ENCODE measurements around the gene VWA1.
A peak's percentile ranks its signal among the peaks of the same experiment; 100 is the strongest.

The VWA1 gene, protein sequence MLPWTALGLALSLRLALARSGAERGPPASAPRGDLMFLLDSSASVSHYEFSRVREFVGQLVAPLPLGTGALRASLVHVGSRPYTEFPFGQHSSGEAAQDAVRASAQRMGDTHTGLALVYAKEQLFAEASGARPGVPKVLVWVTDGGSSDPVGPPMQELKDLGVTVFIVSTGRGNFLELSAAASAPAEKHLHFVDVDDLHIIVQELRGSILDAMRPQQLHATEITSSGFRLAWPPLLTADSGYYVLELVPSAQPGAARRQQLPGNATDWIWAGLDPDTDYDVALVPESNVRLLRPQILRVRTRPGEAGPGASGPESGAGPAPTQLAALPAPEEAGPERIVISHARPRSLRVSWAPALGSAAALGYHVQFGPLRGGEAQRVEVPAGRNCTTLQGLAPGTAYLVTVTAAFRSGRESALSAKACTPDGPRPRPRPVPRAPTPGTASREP

GRCh38 chr1:1435106-1435903 is at the start of gene VWA1:
TSS of gene VWA1 (plus strand) at chr1:1435690. CDS start at chr1:1435749, 59 bp downstream.
- DNase-seq (ENCODE audit: low spot score) = peak; percentile 83

- no peak for DNase-seq (ENCODE audit: low spot score)
Measured at GRCh38 chr1:1385931-1386330, 49.6 kb upstream of the VWA1 start.

DNA sequence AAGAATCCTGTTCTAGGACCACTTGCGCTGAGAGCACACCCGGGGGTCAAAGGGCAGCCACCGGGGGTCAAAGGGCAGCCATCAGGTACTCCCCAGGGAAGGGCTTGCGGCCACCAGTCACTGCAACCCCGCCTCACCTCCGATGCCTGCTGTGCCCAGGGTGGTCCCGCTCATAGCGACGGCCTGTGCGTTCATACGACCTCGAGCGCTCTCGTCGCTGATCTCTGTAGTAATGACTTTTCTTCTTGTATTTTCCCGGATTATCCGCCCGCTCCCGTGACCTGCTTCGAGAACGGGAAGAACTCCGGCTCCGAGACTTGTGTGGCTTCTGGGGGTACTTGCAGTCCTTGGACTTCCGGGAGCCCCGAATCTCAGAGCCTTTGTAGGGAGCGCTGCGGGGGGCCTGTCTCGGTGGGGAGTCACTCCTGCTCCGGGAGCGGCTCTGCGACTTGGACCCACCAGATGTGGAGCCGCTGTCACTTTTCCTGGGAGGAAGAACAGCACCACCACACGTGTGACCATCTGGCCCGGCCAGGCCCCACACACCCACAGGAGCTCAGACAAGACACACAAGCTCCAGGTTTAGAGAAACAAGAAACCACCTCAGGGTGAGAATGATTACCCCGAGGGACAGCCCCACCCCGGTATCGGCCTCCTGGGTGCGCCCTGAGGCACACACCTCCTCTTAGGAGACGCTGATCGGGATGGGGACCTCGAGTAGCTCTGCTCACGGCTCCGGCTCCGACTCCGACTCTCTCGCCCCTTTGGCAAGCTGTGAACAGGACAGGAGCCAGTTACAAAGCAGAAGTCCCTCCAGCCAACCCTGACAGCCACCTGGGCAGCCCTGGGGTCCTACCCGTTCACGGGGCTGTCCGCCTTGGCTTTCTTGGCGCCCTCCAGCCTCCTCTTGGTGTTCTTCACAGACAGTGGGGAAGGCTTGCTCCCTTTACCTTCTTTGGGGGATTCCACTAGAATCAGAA is 48.1 kb upstream of the VWA1 start:
- DNase-seq (ENCODE audit: low spot score) = no peak

DNA sequence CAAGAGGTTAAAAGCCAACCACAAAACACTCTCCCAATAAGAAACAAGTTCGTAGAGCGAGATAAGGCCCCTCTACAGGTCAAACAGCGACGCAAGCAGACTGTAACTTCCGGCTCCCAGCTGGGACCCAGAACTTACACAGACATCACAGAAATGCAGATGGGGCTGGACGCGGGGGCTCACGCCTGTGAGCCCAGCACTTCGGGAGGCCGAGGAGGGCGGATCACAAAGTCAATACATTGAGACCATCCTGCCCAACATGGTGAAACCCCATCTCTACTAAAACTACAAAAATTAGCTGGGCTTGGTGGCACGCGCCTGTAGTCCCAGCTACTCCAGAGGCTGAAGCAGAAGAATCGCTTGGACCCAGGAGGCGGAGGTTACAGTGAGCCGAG is 47.4 kb upstream of the VWA1 start:
- no peak for DNase-seq (ENCODE audit: low spot score)

- DNase-seq (ENCODE audit: low spot score) = no peak
Measured at GRCh38 chr1:1390675-1391074, 44.8 kb upstream of the VWA1 start.

- DNase-seq (ENCODE audit: low spot score) = no peak
Measured at GRCh38 chr1:1391225-1391624, 44.3 kb upstream of the VWA1 start.

- no peak for DNase-seq (ENCODE audit: low spot score)
Measured at GRCh38 chr1:1393014-1393413, 42.5 kb upstream of the VWA1 start.

DNA sequence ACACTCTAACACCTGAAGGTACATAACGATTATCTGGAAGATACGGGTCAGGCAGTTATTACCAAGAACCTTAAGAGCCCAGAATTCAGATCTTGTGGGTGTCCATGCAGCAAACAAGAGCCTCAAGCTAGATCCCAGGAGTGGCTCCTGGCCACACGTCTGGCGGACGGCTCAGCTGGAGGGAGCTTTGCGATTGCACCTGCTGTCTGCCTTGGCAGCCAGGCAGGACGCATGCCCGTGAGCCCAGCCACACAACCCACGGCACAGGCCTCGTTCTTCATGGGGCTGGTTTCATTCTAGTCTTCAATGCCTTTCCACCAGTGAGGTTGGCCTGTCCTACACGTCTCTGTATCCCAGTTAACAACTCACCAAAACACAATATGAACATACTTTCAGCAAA is 42.1 kb upstream of the VWA1 start:
- no peak for DNase-seq (ENCODE audit: low spot score)

- no peak for DNase-seq (ENCODE audit: low spot score)
Measured at GRCh38 chr1:1394116-1394515, 41.4 kb upstream of the VWA1 start.

- DNase-seq (ENCODE audit: low spot score) = no peak
Measured at GRCh38 chr1:1395166-1395565, 40.3 kb upstream of the VWA1 start.

- DNase-seq (ENCODE audit: low spot score) = no peak
Measured at GRCh38 chr1:1397839-1398523, 37.5 kb upstream of the VWA1 start.

DNA sequence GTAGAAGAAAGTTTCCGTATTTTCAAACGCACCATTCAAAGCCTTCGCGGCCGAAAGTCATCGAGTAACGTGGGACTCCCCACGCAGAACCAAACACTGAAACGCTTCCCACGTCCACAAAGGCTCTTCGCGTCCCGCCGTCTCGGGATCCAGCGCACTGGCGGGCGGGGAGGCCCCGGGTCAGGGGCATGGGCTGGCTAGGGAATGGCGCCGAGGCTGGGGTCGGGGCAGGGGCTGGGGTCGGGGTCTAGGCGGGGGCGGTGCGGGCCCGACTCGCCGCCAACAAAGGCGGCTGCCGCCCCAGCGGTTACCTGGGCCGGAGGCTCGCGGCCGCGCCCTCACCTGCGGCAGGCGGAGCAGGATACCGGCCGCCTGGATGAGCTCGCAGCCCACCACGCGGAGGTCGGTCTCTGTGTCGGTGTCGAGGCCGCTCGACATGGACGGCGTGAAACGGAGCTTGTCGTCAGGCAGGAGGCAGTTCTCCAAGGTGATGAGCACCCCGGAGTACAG is 36.8 kb upstream of the VWA1 start:
- no peak for DNase-seq (ENCODE audit: low spot score)

- DNase-seq (ENCODE audit: low spot score) = peak; percentile 99
Measured at GRCh38 chr1:1399187-1399871, 36.2 kb upstream of the VWA1 start, which contains the start of gene CCNL2. TSS of gene CCNL2 (minus strand) at chr1:1399335. CDS start at chr1:1399306, 29 bp downstream.

DNA sequence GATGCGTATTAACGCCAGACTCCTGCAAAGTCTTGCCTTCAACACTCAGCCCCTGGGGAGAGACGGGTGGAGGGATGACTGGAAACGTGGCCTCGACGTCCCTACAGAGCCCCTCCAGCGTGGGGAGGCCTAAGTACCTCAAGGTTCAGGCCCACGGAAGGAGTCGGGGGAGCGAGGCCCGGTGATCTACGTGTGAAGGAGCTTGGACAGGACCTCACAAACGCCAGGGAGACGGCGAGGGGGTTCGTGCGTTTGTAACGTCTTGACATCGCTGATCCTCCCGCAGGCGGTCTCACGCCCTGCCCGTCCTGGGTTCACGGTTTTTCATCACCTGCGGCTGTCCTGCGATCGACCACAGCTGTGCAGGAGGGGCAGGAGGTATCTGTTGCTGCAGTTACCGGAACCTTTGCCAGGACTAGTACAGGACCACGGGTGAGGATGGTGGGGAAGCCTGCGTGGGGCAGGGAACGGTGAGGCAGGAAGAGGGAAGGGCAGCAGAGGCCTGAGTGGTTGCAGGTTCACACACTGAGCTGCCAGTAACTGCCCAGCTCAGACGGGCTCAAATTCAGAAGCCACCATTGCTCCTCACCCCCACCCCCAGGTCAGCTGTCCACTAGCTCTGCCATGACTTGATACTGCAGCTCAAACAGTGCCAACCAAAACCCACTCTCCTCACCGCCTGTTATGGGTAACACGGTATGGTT is 35.5 kb upstream of the VWA1 start:
- no peak for DNase-seq (ENCODE audit: low spot score)

DNA sequence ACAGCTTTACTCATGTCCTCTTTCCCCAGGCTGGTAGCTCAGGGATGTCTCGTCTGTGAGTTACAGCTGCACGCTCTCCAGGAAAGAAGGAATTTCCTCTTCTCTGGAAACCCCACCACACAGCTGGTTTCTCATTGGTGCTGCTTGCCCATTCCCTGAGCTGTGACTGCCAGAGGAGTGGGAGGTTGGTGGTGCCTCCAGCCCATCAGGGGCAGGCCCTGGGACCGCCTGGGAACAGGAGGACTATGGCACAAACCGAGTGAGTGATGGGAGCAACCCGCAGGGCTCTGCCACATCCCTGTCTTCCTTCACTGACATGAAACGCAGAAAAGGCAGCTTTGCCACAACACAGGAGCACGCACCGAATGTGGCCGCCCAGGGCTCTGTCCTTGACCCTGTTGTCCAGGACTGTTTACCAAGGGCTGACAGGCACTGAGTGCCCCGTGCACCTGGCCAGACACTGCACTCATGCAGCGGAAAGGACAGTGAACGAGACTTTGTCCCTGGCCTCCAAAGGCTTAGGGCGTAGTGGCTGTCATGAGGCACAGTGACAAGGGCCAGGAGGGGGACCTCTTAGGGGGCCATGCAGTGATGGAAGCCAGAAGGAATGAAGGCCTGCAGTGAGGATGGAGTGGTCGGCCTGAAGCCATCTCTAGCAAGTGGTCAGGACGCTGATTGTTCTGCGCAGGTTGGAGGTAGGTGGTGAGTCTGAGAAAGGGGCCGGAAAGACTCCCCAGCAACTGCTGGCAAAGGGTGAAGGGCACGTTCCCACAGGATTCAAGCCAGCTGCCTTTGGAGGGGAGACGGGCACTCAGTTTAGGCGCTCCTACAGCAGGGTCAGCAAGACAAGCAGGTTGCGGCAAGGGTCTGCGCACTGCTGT is 34.7 kb upstream of the VWA1 start:
- DNase-seq (ENCODE audit: low spot score) = no peak

DNA sequence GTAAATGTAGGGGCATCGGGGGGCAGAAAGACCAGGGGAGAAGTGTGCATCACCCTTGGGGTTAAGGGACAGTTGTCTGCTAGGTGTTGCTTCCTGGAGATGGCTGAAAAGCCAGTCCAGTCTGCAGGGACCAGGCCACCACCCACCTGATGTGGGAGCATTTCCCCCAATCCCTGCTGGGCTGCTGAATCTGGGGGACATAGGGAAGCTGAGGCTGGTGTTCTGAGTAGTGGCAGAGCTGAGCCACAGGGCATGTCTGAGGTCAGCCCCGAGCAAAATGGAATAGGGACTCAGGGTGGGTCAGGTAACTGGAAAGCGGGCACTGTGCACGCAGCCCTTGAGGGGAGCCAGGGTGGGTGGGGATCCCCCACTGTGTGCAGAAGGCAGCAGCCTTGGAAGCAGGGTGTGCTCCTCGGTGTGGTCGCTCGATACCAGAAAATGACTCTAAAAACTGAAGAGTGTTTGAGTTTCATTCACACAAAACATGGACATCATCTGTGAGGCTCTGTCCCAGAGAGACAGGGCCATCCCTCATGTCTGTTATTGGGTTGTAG is 34.0 kb upstream of the VWA1 start:
- DNase-seq (ENCODE audit: low spot score) = no peak

DNA sequence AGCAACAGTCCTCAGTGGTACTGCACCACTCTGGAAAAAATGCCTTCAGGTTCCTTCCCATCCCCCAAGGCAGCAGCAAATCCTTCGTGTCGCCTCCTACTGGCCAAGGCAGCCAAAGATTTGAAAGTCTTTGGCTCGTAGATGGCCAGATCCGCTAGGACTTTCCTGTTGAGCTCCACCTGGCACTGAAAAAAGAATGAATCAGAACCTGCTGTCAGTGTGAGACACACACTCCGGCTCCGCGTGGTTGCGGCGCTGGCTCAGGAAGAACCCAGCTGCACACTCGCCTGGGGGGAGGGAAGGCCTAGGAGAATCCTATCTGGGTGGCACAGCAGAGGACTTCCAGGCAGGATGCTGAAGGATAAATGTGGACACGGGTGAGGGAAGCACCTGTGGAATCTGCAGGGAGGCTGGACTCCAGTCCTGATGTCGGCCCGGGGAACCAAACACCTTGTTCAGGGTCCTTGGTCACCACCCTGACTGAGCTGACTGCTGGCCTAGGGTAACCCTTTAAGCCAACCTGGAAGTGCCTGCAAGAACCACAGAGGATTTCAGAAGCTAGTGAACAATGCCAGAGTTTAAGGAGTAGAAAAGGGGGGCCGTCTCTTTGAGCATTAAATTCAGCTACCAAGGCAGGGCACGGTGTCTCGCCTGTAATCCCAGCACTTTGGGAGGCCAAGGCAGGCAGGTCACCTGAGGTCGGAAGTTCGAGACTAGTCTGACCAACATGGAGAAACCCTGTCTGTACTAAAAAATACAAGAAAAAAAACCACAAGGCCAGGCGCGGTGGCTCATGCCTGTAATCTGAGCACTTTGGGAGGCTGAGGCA is 33.2 kb upstream of the VWA1 start:
- peak; percentile 73 for DNase-seq (ENCODE audit: low spot score)
